OCI-LY1 (cell line): ENCODE results near the gene TRABD2A.

Source experiments
- CTCF ChIP-seq: fragments of 200-600 bp; sonication (generic), shearing (Covaris generic); IDR thresholded peaks from 2 replicates; pipeline ENCODE4 v1.5.1; 2017; ENCODE audit warnings: mild to moderate bottlenecking, antibody characterized with exemption, low read length, moderate library complexity, mixed read lengths
- EZH2 ChIP-seq: fragments of 200-600 bp; sonication (generic), shearing (Covaris generic); IDR thresholded peaks from 2 replicates; pipeline ENCODE4 v1.8.0; 2017; ENCODE audit warnings: borderline replicate concordance, mixed run types, mild to moderate bottlenecking, antibody characterized with exemption, low read length, moderate library complexity, mixed read lengths

- TF ChIP-seq EZH2: no peak
- no peak for TF ChIP-seq CTCF
These were observed 23.3 kb upstream of the TRABD2A start for GRCh38 chr2:84904151-84904550.
